Smooth muscle cell (in vitro differentiated cells): Measurements from ENCODE around the gene LRP3. TPM values are rescaled to one million over a fixed set of nuclear protein-coding genes. Genes with fewer than 3 reads are reported as not detected.

Experiments
- DNase-seq: peaks from one replicate; lab custom pipeline; 2025; ENCODE audit not compliant: unreplicated experiment; lab: John Stamatoyannopoulos, UW
- H2AFZ ChIP-seq: fragments of 200-600 bp; sonication (generic); 2 replicates; pipeline ENCODE4 v1.6.0; 2016; ENCODE audit warnings: antibody characterized with exemption, low read depth, mild to moderate bottlenecking
- H3F3A ChIP-seq: fragments of 200-600 bp; sonication (generic); 2 replicates; pipeline ENCODE4 v1.6.0; 2017; ENCODE audit warnings: antibody characterized with exemption, low read depth
- H3K27ac ChIP-seq: fragments of 200-600 bp; sonication (generic); 2 replicates; pipeline ENCODE4 v1.5.1; 2016; ENCODE audit warnings: low read depth, mild to moderate bottlenecking
- H3K27me3 ChIP-seq: fragments of 200-600 bp; sonication (generic); 2 replicates; pipeline ENCODE4 v1.6.1; 2016; ENCODE audit warnings: low read depth, mild to moderate bottlenecking
- H3K36me3 ChIP-seq: fragments of 200-600 bp; sonication (generic); 2 replicates; pipeline ENCODE4 v1.5.1; 2016; ENCODE audit warnings: low read depth
- H3K4me1 ChIP-seq: fragments of 200-600 bp; sonication (generic); 2 replicates; pipeline ENCODE4 v1.5.1; 2016; ENCODE audit warnings: low read depth
- H3K4me2 ChIP-seq: fragments of 200-600 bp; sonication (generic); 2 replicates; pipeline ENCODE4 v1.6.0; 2016; ENCODE audit warnings: mild to moderate bottlenecking
- H3K4me3 ChIP-seq: fragments of 200-600 bp; sonication (generic); 2 replicates; pipeline ENCODE4 v1.5.1; 2016; ENCODE audit warnings: mild to moderate bottlenecking
- H3K79me2 ChIP-seq: fragments of 200-600 bp; sonication (generic); 2 replicates; pipeline ENCODE4 v1.6.0; 2016; ENCODE audit warnings: low read depth, mild to moderate bottlenecking
- H3K9ac ChIP-seq: fragments of 200-600 bp; sonication (generic); 2 replicates; pipeline ENCODE4 v1.6.0; 2016; ENCODE audit warnings: low read depth
- H3K9me3 ChIP-seq: fragments of 200-600 bp; sonication (generic); replicated peaks from 2 replicates; pipeline ENCODE4 v1.5.1; 2016; ENCODE audit warnings: low read depth
- H4K20me1 ChIP-seq: fragments of 200-600 bp; sonication (generic); 2 replicates; pipeline ENCODE4 v1.6.0; 2016; ENCODE audit warnings: low read depth
- CTCF ChIP-seq: fragments of 200-600 bp; sonication (generic); IDR thresholded peaks from 2 replicates; pipeline ENCODE4 v1.5.1; 2017; ENCODE audit warnings: borderline replicate concordance, mild to moderate bottlenecking, antibody characterized with exemption; ENCODE audit not compliant: insufficient read depth, poor library complexity, severe bottlenecking
- WGBS: methylation state at CpG from one replicate; pipeline ENCODE4 v1.1.7; 2016; ENCODE audit warnings: low lambda C conversion rate; 5-methylcytosine and 5-hydroxymethylcytosine counted together
- polyA plus RNA-seq: library from polyadenylated mRNA; unstranded; fragments of >200 nt; fragmentation: Nextera tagmentation; extraction: Ambion mirVana; gene quantifications from 2 replicates; pipeline ENCODE4 v1.2.1, GENCODE V29; 2016
- total RNA-seq: library from RNA; depleted of rRNA; stranded (reverse); fragments of >200 nt; gene quantifications from 2 replicates; pipeline ENCODE4 v1.2.3, GENCODE V29; 2014

LRP3 gene
- total and polyA plus RNA-seq, 2 experiments from 2014 or later = 13.5 to 30.5 TPM

DNA sequence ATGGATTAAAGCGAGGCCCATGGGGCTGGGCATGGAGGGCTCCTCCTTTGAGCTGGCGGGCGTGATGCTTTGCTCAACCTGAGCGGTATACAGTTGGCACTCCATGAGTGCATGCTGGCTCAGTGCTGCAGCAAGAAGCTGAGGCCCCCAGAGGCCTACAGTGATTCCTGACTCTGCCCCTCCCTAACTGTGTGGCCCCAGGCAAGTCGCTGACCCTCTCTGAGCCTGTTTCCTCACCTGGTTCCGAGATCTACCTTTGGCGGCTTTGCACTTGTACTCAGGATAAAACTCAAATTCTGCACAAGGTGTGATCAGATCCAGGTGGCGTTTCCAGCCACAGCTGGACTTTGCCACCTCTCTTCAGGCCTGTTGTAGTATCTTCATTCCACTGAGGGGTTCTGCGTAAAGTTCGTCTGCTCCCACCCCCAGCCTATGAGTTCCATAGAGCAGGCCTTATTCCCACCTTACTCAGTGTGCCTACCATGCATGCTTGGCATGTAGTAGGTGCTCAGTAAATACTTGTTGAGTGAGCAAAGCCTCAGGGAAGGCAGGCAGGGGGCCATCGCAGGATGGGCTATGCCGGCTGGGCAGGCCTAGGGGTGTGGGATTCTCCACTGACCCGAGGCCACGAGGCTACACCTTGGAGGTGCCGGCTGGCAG is 7.9 kb downstream of the LRP3 start:
- WGBS = 95% methylated on average over 15 of the region's 15 CpGs
- Histone ChIP-seq H3K4me2 (no peak overlapping the region), H3K9ac (no peak overlapping the region), H4K20me1 (peaks cover 12% of the 10 kb centered on the region), H3K36me3 (no peaks in the 10 kb centered on the region), H3K4me1 (no peaks in the 10 kb centered on the region), H3K27me3 (no peaks in the 10 kb centered on the region), H3F3A (no peaks in the 10 kb centered on the region), H3K27ac (no peak overlapping the region), H3K79me2 (no peaks in the 10 kb centered on the region), H2AFZ (no peak overlapping the region), H3K4me3 (no peak overlapping the region), H3K9me3 (no peaks in the 10 kb centered on the region)
- no peak for TF ChIP-seq CTCF
- no peak for DNase-seq

- no peak overlapping the region for H3K4me2 ChIP-seq
- no peaks in the 10 kb centered on the region for H3F3A ChIP-seq
- no peak overlapping the region for H3K9ac ChIP-seq
- H3K36me3 ChIP-seq = no peaks in the 10 kb centered on the region
- no peak overlapping the region for H3K27ac ChIP-seq
- H3K4me1 ChIP-seq = no peaks in the 10 kb centered on the region
- H4K20me1 ChIP-seq = peaks cover 12% of the 10 kb centered on the region
- H3K79me2 ChIP-seq = no peaks in the 10 kb centered on the region
- WGBS = 93% methylated on average over 27 of the region's 27 CpGs
- H3K27me3 ChIP-seq = no peaks in the 10 kb centered on the region
- H3K9me3 ChIP-seq = no peaks in the 10 kb centered on the region
- TF ChIP-seq CTCF = no peak
- no peak for DNase-seq
- no peak overlapping the region for H3K4me3 ChIP-seq
- no peak overlapping the region for H2AFZ ChIP-seq
Measured at GRCh38 chr19:33202546-33203507, 8.7 kb downstream of the LRP3 start.

- H3K79me2 ChIP-seq = no peaks in the 10 kb centered on the region
- 100% methylated on average over 6 of the region's 6 CpGs for WGBS
Measured at GRCh38 chr19:33203529-33203928, 9.4 kb downstream of the LRP3 start.

More at GRCh38 chr19:33203529-33203928, 9.4 kb downstream of the LRP3 start:
- Histone ChIP-seq H3K9ac (no peak overlapping the region), H3K27ac (no peak overlapping the region), H3K4me3 (no peak overlapping the region), H3K36me3 (no peaks in the 10 kb centered on the region), H4K20me1 (peaks cover 12% of the 10 kb centered on the region), H3K9me3 (no peaks in the 10 kb centered on the region), H3K4me2 (no peak overlapping the region), H3K4me1 (no peaks in the 10 kb centered on the region), H3F3A (no peaks in the 10 kb centered on the region), H2AFZ (no peak overlapping the region), H3K27me3 (no peaks in the 10 kb centered on the region)
- no peak for TF ChIP-seq CTCF
- DNase-seq = no peak
